ENCODE data around the gene PORCN.

Gene PORCN

DNA sequence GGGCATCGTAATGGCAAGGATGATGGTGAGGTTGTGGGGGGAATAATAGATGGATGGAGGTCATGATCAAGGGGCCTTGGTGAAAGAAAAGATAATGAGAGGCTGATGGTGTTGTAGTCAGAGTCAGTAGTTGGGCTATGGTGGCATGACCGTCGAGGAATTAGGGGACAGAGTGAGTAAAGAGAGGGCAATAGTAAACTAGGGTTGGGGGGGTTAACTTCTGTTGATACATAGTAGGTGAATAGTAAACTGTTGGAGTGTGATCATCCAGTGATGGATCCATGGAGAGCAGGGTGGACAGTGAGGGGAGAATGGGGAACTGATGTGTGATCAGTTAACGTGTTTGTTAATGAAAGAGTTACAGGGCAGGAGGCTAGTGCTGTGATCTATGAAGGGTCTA is 31.9 kb upstream of the PORCN start:
- DNase-seq (ENCODE audit: low spot score) = no peak

- DNase-seq (ENCODE audit: low spot score) = no peak
These were observed 30.6 kb upstream of the PORCN start for GRCh38 chrX:48477960-48478755.

DNA sequence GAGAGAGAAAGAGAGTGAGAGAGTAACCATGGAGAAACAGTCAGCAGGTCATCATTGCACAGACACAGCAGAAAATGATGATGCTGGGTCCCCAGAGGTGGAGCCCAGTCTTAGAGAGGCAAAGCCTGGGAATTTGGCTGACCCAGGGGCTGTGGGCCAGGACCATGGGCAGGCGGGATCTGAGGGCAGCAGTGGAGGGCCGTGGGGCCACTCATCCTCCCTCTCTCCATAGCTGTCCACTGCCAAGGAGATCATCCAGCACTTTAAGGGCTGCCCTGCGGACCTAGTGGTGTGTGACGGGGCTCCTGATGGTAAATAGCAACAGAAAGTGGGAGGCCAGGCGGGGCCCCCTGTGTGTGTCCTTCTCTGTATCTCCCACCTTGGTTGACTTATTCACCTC is 30.0 kb upstream of the PORCN start:
- no peak for DNase-seq (ENCODE audit: low spot score)

DNA sequence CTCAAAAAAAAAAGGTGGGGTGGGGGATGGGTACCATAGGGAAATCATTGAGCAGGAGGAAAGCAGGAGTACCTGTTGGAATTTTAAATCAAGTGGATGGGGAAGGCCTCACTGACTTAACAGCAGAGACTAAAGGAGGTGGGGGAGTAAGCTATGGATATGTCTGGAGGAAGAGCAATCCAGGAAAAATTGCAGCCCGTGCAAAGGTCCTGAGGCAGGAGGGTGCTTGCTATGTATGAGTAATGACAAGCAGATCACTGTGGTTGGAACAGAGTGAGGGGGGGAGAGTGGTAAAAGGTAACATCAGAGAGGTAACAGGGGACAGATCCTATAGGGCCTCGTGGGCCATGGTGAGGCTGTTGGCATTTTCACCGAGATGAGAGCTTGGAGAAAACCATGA is 28.6 kb upstream of the PORCN start:
- no peak for DNase-seq (ENCODE audit: low spot score)

GRCh38 chrX:48480583-48480982 is 28.2 kb upstream of the PORCN start:
- DNase-seq (ENCODE audit: low spot score) = no peak

- DNase-seq (ENCODE audit: low spot score) = no peak
These were observed 26.3 kb upstream of the PORCN start for GRCh38 chrX:48482526-48482925.

DNA sequence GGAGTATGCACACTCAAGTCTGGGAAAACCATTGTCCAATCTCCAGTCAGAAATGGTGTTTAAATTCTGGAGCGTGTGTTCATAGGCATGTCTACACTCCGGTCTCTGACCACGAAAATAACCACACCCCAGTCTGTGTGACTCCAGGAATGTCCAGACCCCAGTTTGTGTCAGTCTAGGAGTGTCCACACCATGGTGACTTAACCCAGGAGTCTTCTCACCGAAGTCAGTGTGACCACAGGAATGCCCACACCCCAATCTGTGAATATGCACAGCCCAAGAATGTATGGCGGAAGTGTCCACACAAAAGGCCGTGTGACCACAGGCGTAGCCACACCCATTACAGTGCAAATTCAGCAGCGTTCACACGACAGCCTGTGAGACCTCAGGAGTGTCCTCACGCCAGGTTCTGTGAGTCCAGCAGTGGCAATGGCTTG is 21.4 kb upstream of the PORCN start:
- DNase-seq (ENCODE audit: low spot score) = no peak

DNA sequence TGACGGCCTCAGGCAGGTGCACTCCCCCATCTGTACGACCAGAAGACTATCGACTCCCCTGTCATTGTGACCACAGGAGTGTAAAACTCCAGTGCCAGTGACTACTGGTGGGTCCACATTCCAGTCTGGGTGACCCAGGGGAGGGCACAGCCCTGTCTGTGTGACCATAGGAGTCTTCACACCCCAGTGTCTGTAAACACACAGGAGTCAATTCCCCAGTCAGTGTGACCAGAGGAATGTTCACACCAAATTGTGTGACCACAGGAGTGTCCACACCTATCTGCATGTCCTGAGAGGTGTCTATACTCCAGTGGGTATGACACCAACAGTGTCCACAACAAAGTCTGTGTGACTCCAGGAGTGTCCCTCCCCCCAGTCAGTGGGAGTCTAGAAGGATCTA is 20.8 kb upstream of the PORCN start:
- no peak for DNase-seq (ENCODE audit: low spot score)

- DNase-seq (ENCODE audit: low spot score) = no peak
These were observed 19.5 kb upstream of the PORCN start for GRCh38 chrX:48489296-48489695.

DNA sequence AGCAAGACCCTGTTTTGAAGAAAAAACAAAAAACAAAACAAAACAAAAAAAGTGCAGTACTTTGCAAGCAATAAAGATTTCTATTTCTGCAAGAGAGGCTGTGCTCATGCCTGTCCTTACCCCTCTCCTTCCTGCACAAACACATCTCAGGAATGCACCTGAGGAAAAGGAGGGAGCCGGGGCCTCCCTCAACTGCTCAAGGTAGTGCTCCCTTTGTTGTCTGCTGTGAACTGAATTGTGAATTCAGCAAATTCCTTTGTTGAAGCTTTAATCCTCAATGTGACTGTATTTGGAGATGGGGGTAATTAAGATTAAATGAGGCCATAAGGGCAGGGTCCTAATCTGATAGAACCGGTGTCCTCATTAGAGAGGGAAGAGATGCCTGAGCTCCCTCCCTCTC is 18.9 kb upstream of the PORCN start:
- DNase-seq (ENCODE audit: low spot score) = no peak

- no peak for DNase-seq (ENCODE audit: low spot score)
These were observed 18.1 kb upstream of the PORCN start for GRCh38 chrX:48490661-48491060.

DNA sequence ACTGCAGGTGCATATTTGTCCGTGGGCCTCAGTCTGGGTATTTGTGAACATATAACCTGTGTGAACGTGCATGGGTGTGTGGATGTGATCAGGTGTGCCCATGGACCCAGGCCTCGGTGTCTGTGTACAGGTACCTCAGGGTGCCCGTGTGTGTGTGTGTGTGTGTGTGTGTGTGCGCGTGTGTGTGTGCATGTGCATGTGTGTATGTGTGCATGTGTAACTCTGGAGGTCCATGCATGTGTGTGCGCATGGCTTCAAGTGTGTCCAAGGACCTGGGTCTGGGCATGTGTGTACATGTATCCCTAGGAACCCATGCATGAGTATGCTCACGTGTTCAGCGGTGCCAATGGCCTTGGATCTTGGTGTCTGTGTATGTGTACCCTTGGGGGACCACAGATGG is 17.0 kb upstream of the PORCN start:
- DNase-seq (ENCODE audit: low spot score) = no peak

GRCh38 chrX:48492293-48492910 is 16.4 kb upstream of the PORCN start:
- no peak for DNase-seq (ENCODE audit: low spot score)

DNA sequence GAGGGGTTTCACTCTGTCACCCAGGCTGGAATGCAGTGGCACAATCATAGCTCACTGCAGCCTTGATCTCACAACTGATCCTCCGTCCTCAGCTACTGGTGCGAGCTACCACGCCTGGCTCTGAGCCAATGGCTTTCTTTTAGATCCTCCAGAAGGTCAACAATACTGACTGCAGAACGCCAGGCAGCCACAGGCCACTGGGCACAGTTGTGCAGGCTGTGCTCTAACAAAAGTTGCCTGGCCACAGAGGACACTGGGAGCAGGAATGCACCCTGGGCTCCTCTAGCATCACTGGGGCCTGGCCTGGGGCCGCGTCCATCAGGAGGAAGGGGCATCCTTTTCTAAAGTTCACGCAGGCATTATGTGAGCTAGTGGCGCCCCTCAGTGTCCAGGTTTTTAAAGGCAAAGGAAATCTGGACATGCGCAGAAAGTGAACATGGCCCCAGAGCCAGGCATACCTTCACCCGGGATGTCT is 14.9 kb upstream of the PORCN start:
- DNase-seq (ENCODE audit: low spot score) = no peak

DNA sequence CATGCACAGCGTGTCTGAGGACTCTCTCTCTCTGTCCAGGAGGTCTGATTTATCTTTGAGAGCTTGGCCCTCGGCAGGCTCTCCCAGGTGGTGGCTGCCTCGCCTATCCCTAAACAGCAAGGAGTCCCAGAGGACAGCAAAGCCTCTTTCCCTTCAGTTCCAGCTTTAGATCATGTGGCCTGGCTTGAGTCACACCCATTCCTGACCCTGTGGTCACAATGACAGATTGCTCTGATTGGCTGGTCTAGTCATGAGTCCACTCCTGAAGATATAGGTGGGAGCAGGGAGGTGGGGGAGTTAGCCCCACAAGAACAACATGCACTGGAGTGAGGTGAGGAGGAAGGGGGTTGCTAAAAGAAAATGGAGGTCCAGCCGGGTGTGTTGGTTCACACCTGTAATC is 12.1 kb upstream of the PORCN start:
- no peak for DNase-seq (ENCODE audit: low spot score)

GRCh38 chrX:48497871-48498270 is 10.9 kb upstream of the PORCN start:
- no peak for DNase-seq (ENCODE audit: low spot score)

DNA sequence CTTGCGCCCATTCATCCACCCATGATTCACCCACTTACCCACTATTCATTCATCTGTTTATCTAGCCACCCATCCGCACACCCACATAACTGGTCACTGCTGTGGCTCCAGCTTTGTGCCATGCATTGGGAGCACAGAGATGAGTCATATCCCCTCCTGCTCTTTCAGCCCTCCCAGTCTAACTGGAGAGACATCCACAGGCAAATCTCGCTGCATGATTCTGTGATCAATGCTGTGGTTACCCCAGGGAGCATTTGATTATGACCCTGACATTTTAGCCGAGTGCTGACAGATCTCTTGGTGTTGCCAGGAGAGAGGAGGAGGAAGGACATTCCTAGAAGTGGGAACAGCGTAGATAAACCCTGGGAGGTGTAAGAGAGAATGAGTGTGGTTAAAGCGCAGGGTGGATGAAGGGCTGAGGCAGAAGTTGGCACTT is 10.4 kb upstream of the PORCN start:
- no peak for DNase-seq (ENCODE audit: low spot score)

DNA sequence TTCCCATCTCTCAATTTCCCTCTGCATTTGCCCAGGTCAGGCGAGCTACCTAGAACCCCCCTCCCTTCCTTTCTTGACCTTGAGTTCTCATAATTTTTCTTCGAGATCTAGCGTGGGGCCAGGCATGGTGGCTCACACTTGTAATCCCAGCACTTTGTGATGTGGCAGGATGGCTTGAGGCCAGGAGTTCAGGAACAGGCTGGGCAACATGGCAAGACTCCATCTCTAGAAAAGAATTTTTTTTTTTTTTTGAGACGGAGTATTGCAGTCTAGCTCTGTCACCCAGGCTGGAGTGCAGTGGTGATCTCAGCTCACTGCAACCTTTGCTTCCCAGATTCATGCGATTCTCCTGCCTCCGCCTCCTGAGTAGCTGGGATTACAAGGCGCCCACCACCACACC is 4.5 kb upstream of the PORCN start:
- no peak for DNase-seq (ENCODE audit: low spot score)

DNA sequence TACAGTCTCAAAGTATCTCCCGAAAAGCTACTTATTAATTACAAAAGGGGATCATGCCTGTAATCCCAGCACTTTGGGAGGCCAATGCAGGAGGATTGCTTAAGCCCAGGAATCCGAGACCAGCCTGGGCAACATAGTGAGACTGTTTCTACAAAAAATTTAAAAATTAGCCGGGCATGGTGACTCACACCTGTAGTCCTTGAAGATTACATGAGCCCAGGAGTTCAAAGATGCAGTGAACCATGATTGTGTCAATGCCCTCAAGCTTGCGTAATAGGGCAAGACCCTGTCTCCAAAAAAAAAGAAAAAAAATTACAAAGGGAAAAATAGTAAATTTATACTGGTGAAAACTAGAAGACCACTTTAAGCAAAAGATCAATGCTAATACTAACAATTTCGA is 3.3 kb upstream of the PORCN start:
- no peak for DNase-seq (ENCODE audit: low spot score)

DNA sequence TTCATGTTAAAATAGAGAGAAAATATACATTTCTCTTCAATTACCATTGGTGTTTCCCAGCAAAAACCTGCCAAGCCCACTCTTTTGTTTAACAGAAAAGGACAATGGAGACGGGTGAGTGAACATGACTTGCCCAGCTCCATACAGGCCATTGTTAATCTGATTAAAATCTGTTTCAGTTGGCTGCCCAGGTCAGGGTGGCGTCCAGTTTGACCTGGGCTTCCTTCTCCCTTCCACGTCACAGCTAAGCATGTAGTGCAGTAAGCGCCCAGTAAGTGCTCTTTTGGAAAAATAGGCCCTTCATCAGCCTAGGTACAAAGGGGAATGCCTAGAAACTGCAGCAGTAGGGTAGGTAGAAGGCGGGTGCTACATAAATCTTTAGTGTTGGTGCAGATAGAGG is 1.5 kb upstream of the PORCN start:
- DNase-seq (ENCODE audit: low spot score) = no peak

GRCh38 chrX:48509245-48509590 is 426 bp downstream of the PORCN start:
- DNase-seq (ENCODE audit: low spot score) = no peak

GRCh38 chrX:48509619-48510018 is 827 bp downstream of the PORCN start:
- no peak for DNase-seq (ENCODE audit: low spot score)

GRCh38 chrX:48511560-48511959 is 2.8 kb downstream of the PORCN start:
- DNase-seq (ENCODE audit: low spot score) = no peak

GRCh38 chrX:48512371-48512935 is 3.7 kb downstream of the PORCN start:
- DNase-seq (ENCODE audit: low spot score) = no peak
